GM18520 (cell line): ENCODE measurements around the gene SLAMF1.

Source experiments
- ATAC-seq: cut with Tn5 transposase; IDR thresholded peaks from one replicate; pipeline ENCODE4 v1.9.1; 2021; ENCODE audit not compliant: unreplicated experiment

SLAMF1 gene

GRCh38 chr1:160625725-160626498 is 20.9 kb downstream of the SLAMF1 start:
- ATAC-seq: no peak

GRCh38 chr1:160625321-160625720 is 21.5 kb downstream of the SLAMF1 start:
- no peak for ATAC-seq

DNA sequence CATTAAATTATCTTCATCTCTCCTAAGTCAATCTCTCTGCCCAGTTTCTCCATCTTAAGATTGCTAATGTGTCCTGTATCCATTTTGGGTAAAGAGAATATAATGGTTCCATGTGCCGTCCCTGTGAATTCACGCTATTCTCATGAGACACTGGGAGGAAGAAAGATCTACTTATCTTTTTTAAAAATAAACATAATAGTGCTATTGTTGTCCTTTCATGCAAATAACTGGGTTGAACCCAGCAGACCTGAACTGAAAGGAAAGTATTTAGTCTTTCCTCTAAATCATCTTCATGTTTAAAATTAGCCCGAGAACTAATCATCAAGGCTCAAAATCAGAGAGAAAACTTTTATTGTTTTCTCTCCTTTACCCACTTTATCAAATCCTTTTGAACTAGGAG is 22.4 kb downstream of the SLAMF1 start:
- ATAC-seq: no peak

DNA sequence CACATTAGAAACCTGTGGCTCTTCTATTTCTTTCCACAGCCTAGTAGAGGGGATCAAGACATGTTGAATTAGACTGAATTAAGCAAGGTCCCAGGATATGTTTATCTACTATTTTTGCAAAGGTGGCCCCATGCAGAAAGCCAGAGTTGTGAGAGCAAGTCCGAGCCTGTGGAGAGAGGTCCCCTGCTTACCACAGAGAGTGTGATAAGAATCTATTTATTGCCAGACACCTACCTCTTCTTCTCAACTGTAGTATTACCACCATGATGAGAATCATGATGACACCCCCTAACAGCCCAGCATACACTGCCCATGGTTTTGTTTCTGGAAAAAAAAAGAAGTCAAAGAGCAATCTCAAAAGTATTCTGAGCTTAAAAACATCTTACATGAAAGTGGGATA is 23.0 kb downstream of the SLAMF1 start:
- ATAC-seq: no peak

DNA sequence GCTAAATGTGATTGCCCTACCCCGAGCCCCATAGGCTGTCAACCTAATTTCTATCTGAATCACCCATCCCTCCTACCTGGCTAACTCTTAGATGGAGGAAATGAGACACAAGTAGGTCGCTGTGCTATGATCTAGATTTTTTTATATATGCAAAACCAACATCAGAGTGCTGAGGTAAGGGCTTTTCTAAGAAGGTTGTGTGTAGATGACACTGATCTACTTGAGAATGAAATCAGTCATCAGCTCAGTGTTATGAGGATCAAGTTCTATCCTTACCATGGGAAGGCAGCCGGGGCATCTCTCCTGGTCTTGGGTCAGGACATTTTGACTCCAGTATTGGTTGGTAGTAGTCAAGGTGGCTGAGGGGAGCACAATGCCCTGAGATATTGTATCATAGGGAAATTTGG is 23.6 kb downstream of the SLAMF1 start:
- no peak for ATAC-seq

GRCh38 chr1:160622501-160623226 is 24.2 kb downstream of the SLAMF1 start:
- no peak for ATAC-seq

DNA sequence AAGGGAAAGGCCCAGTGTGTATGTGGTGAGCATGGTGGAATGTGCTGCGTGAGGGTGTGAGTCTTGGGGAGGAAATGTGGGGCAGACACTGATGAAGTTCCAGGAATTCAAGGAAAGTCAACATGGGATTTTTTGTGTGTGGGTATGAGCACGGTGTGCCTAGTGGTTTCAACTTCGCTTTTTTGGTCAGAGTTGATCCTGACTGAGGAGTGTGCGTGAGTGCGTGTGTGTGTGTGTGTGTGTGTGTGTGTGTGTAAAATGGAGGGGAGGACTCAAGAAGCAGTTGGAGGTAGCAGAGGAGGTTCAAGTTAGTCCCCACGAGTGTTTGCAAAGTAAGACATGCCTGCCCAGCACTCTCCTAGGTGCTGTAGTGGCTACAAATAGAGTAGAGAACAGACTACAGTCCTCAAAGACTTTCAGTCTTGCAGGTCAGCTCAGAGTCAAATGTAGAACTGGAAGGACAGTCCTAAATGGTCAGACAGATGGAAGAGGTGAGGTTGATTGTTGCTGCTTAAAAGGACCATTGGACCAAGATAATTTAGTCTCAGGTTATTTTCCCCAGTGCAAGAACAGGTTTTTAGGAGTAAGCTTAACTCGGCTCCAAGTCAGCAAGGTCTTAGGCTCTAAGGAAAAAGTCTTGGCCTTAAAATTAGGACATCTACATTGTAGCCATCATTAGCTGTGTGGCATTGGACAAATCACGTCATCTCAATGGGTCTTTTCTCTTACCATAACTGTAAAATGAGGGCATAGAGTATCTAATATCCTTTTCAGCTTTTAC is 25.0 kb downstream of the SLAMF1 start:
- ATAC-seq: no peak

- no peak for ATAC-seq
Measured at GRCh38 chr1:160620942-160621632, 25.8 kb downstream of the SLAMF1 start.

DNA sequence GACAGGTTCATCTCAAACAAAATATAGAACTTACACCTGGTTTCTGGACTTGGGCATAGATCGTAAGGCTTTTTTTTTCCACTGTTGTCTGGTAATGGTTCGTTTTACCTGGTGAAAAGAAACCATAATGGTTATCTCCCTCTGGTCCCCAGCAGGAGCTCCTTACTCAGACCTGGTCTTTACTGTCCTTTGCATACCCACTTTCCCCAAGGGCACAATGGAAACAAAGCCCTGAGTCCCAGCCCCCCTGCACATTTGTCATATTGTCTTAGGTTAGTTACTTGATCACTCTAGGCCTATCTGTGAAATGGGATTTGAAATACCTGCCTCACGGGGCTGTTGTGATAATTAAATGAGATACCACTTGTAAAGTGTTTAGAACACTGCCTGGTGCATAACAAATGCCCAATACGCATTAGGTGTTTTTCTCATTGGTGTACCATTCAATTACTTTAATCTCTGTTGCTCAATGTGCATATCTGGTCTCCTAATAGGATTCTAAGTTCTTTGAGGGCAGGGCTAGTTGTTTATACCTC is 27.0 kb downstream of the SLAMF1 start:
- ATAC-seq: no peak

DNA sequence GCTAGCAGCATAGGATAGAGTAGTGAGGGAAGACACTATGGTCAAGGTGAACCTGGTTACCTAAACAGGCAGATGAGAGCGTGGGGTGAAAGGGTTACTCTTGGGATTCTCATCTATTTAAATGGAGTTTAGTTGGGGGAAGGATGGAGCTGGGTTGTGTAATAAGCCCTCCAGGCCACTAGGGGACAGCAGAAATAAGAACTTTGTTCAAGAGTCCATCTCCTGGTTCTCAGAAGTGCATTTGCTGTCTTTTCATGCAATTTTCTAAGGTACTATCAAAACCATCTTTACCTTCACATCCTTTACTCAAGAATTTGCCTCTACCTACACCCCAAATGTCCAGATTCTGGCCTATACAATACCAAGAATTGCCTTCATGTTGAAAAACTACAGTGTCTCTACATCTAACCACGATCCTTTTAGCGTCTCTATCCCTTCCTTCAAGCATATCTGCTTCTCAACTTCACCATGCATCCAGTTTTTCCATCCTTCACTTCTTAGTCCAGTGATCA is 28.0 kb downstream of the SLAMF1 start:
- ATAC-seq: no peak

DNA sequence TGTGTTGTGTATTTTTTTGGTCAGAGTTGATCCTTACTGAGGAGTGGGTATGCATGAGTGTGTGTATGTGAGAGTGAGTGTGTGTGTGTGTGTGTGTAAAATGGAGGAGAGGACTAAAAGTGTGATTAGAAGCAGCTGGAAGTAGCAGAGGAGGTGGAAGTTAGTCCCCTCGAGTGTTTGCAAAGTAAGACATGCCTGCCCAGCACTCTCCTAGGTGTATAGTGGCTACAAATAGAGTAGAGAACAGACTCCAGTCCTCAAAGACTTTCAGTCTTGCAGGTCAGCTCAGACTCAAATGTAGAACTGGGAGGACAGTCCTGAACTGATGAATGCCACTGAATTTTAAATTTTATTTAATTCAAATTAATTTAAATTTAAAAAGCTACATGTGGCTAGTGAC is 28.5 kb downstream of the SLAMF1 start:
- no peak for ATAC-seq

DNA sequence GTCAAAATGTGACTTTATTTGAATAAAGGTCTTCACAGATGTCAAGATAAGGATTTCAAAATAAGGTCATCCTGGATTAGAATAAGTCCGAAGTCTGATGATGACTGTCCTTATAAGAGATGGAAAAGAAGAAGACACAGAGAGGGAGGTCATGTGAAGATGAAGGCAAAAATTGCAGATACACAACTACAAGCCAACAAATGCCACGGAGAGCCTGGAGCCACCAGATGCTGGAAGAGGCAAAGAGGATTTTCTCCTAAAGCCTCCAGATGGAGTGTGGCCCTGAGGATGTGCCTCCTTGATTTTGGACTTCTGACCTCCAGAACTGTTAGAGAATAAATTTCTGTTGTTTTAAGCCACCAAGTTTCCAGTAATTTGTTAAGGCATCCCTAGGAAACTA is 31.2 kb downstream of the SLAMF1 start:
- ATAC-seq: no peak

DNA sequence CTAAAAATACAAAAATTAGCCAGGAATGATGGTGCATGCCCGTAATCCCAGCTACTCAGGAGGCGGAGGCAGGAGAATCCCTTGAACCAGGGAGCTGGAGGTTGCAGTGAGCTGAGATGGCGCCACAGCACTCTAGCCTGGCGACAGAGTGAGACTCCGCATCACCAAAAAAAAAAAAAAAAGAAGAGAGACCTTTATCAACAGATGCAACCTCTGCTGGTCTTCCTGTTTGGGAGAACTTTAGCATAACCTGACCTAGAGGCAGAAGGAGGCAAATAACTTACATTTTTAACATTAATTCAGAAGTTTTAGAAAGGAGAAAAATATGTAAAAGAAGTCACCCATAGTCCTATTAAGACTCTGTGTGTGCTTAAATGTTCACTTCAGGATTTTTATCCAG is 32.4 kb downstream of the SLAMF1 start:
- ATAC-seq: no peak

GRCh38 chr1:160612613-160613218 is 34.1 kb downstream of the SLAMF1 start:
- ATAC-seq: no peak

DNA sequence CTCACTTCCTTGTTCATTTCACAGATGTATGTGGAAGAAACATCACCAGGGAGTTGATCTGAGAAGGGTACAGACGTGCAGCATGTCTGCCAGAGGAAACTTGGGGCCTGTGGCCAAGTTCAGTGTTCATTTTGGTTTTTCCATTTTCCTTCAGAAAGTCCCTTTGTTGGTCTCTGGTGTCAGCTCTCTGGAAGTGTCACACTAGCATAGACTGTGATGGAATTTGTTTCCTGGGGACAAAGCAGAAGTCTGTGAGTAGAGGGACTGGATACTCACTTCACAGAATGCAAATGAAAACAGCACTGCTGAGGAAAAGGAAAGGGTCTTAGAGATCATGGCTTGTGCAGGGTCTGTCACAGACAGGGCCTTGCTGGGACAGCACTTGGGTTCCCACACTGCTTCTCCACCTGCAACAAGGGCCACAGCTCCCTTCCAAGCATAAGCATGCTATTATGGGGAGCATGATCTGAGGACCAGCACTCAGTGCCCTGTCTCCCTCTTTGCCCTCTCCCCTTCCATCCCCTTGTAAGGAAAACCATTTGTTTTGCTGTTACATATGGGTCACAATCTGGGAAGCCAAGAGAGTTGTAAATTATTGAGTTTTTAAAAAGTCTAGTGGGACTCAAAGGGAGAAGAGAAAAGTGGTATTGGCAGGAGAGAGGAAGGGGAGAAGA is 36.1 kb downstream of the SLAMF1 start:
- no peak for ATAC-seq

DNA sequence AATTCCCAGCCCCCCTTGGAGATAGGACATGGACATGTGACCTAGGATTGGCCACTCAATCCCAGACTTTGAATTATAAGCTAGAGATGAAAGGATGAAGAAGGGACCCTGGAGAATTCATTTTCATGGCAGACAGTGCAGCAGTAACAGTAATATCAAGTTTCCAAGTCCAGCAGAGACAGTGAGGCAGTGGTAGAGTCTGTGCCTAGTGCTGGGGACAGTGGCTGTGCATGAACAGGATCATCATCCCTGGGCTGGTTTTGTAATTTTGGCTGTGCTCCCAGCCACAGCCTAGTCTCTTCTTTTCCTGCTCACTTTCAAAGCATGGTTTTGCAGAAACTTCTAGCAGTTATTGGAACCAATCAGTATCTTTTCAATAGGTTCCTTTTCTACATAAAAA is 37.9 kb downstream of the SLAMF1 start:
- no peak for ATAC-seq

GRCh38 chr1:160608514-160608913 is 38.3 kb downstream of the SLAMF1 start:
- ATAC-seq: no peak

- ATAC-seq: no peak
Measured at GRCh38 chr1:160608057-160608456, 38.8 kb downstream of the SLAMF1 start.

GRCh38 chr1:160607672-160608032 is 39.2 kb downstream of the SLAMF1 start:
- no peak for ATAC-seq
